Measurements from ENCODE around the gene TPM1.

Gene TPM1

GRCh38 chr15:63037976-63038720, 4.4 kb upstream of the TPM1 start:
- TF ChIP-seq, protein P1, sequence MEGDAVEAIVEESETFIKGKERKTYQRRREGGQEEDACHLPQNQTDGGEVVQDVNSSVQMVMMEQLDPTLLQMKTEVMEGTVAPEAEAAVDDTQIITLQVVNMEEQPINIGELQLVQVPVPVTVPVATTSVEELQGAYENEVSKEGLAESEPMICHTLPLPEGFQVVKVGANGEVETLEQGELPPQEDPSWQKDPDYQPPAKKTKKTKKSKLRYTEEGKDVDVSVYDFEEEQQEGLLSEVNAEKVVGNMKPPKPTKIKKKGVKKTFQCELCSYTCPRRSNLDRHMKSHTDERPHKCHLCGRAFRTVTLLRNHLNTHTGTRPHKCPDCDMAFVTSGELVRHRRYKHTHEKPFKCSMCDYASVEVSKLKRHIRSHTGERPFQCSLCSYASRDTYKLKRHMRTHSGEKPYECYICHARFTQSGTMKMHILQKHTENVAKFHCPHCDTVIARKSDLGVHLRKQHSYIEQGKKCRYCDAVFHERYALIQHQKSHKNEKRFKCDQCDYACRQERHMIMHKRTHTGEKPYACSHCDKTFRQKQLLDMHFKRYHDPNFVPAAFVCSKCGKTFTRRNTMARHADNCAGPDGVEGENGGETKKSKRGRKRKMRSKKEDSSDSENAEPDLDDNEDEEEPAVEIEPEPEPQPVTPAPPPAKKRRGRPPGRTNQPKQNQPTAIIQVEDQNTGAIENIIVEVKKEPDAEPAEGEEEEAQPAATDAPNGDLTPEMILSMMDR (IDR thresholded peaks at IDR 0.05; ENCODE audit: extremely low read depth, missing control alignments), result no peak
- DNase-seq (ENCODE audit: low spot score), result no peak

GRCh38 chr15:63038926-63039673, 3.4 kb upstream of the TPM1 start:
- TF ChIP-seq, protein P1 (IDR thresholded peaks at IDR 0.05; ENCODE audit: extremely low read depth, missing control alignments), result no peak
- no peak for DNase-seq (ENCODE audit: low spot score)

DNA sequence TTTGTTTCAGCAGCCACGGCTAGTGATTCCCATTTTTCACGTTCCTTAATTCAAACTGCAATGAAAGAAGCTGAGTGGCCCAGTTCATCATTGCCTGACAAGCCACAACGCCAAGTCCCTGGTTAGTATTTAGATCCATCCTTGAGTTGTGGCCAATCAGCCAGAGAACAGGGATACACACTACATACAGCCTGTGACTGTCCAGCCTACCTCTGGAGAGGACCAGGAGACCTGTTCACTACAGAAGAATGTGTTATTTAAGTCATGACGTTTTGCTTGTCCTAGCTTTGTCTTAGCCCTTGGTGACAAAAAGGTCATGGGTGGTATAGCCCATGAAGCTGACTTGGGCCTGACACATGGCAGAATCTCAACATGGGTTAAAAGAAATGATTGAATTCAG, 2.7 kb upstream of the TPM1 start:
- TF ChIP-seq, protein P1 (IDR thresholded peaks at IDR 0.05; ENCODE audit: extremely low read depth, missing control alignments), result no peak
- DNase-seq (ENCODE audit: low spot score), result no peak

DNA sequence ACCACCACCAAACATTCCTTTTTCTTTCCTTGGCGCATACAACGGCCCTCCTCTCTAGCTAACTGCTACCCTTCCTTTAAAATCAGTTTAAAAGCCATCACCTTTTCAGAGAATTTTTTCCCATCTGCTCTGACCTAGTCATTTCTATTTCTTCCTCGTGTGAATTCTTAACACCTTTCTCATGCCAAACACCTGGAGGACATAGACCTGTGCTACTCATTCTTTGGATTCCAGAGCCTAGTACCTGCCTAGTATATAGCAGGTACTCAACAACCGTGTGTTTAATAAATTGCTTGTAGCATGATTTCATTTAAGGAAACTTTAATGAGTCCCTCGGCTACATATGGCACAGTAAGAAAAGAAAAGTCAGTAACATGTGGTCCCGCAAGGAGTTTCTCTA, 2.0 kb upstream of the TPM1 start:
- DNase-seq (ENCODE audit: low spot score), result no peak
- TF ChIP-seq, protein P1 (IDR thresholded peaks at IDR 0.05; ENCODE audit: extremely low read depth, missing control alignments), result no peak

GRCh38 chr15:63040954-63041353, 1.6 kb upstream of the TPM1 start:
- DNase-seq (ENCODE audit: low spot score), result no peak
- TF ChIP-seq, protein P1 (IDR thresholded peaks at IDR 0.05; ENCODE audit: extremely low read depth, missing control alignments), result no peak

DNA sequence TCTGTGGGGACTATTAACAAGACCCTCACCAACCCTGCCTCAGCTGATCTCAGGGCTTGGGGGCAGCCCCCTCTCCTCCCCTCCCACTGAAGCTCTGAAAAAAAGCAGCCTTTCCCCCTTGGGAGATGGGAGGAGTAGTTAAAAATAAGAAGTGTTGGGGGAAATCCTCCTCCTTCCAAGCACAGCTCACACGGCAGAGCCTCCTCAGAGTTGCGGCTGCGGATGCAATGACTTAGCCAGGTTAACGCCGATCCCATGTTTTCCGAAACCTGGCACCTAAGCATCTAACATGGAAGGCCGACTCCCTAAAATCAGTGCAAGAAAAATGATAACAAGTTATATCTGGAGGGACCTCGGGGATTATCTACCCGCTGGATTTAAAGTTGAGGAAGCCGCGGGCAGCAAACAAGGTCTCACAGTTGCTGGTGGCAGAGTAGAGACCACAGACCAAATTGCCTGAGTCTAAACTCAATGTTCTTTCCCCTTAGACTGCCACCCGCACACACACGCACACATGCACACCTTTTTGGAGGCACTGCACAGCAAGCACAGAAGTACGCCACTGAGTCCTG, 1.1 kb upstream of the TPM1 start:
- TF ChIP-seq, protein P1 (IDR thresholded peaks at IDR 0.05; ENCODE audit: extremely low read depth, missing control alignments), result no peak
- DNase-seq (ENCODE audit: low spot score), result no peak

DNA sequence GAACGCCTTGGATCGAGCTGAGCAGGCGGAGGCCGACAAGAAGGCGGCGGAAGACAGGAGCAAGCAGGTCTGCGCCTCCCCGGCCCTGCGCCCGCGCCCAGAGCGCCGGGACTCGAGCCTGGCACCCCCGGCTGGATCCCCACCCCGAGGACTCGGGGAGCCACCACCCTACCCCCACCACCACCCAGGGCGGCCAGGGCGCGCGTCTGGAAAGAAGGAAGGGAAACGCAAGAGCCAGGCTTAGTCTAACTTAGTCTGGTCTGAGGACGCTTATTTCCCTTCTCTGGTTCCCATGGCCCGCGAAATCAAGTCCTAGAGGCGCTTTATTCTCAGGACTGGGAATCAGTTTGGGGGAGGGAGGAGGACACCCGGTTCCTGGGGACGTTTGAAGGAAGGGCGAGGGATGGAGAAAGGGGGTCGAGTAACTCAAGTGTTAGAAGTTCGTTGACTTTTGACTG, 359 bp downstream of the TPM1 start:
- TF ChIP-seq, protein P1 (IDR thresholded peaks at IDR 0.05; ENCODE audit: extremely low read depth, missing control alignments), result no peak
- no peak for DNase-seq (ENCODE audit: low spot score)

Data from GM20000 (cell line).